GM13977 (cell line): ENCODE measurements around the gene GLS.
A peak's percentile ranks its signal among the peaks of the same experiment; 100 is the strongest.

Source experiments
- DNase-seq: peaks from one replicate; pipeline ENCODE4 v3.0.0; 2012; ENCODE audit warnings: low spot score
- CTCF ChIP-seq: IDR thresholded peaks from 2 replicates; pipeline ENCODE4 v1.5.1; 2012; ENCODE audit warnings: mild to moderate bottlenecking, control low read depth; ENCODE audit not compliant: insufficient read depth; ENCODE audit errors: extremely low read depth, missing control alignments
- in situ Hi-C: fragments of 300-500 bp; cut with MboI; formaldehyde crosslinking; loops from one replicate; pipeline ENCODE4 v1.12.0; 2022; ENCODE audit warnings: low sequenced_read_pairs, low pct_unique_long_range_greater_than_20kb, mixed read lengths, inconsistent platforms; ENCODE audit not compliant: unreplicated experiment

The GLS gene

GRCh38 chr2:190880378-190881083, at the start of gene GLS:
GLS (plus strand) TSS chr2:190880821; CDS start chr2:190881085, 264 bp downstream.
- in situ Hi-C loops = no loop called here
- peak; percentile 97 for DNase-seq
- no peak for TF ChIP-seq CTCF

- TF ChIP-seq CTCF = no peak
- in situ Hi-C loops = no loop called here
- DNase-seq = no peak
Measured at GRCh38 chr2:190831941-190832340, 48.7 kb upstream of the GLS start.

- no peak for DNase-seq
- in situ Hi-C loops = no loop called here
- no peak for TF ChIP-seq CTCF
Measured at GRCh38 chr2:190834890-190835208, 45.8 kb upstream of the GLS start.

GRCh38 chr2:190835303-190835930, 45.2 kb upstream of the GLS start:
- in situ Hi-C loops = no loop called here
- TF ChIP-seq CTCF = no peak
- no peak for DNase-seq

- DNase-seq = no peak
- TF ChIP-seq CTCF = no peak
- in situ Hi-C loops = no loop called here
Measured at GRCh38 chr2:190836767-190837166, 43.9 kb upstream of the GLS start.

- TF ChIP-seq CTCF = no peak
- in situ Hi-C loops = no loop called here
- no peak for DNase-seq
Measured at GRCh38 chr2:190837420-190837819, 43.2 kb upstream of the GLS start.
